Skeletal muscle tissue (tissue), 4 donors: ENCODE measurements around the gene TPT1. TPM values are rescaled to one million over a fixed set of nuclear protein-coding genes. Genes with fewer than 3 reads are reported as not detected.
A peak's percentile ranks its signal among the peaks of the same experiment; 100 is the strongest.

ENCODE experiments used
- H3K27ac ChIP-seq: one replicate; pipeline ENCODE4 v1.7.0; 2013; ENCODE audit warnings: mild to moderate bottlenecking, low read depth, low read length, inconsistent platforms
- H3K27me3 ChIP-seq, 3 donors: one replicate each; pipeline ENCODE4 v1.7.0; 2013; ENCODE audit warnings: low read length in 3 of 3; ENCODE audit not compliant: control insufficient read depth in 3 of 3, insufficient read depth in 3 of 3
- H3K36me3 ChIP-seq, 3 donors: one replicate each; pipeline ENCODE4 v1.7.0; 2013; ENCODE audit warnings: low read length in 3 of 3; ENCODE audit not compliant: control insufficient read depth in 3 of 3, insufficient read depth in 3 of 3
- H3K4me1 ChIP-seq, 3 donors: one replicate each; pipeline ENCODE4 v1.7.0; 2013; ENCODE audit warnings: low read length in 3 of 3, mild to moderate bottlenecking in 3 of 3; ENCODE audit not compliant: control insufficient read depth in 3 of 3, insufficient read depth in 3 of 3
- H3K4me3 ChIP-seq, 3 donors: one replicate each; pipeline ENCODE4 v1.7.0; 2013; ENCODE audit warnings: low read length in 3 of 3
- H3K9ac ChIP-seq, 3 donors: one replicate each; pipeline ENCODE4 v1.7.0; 2013; ENCODE audit warnings: low read length in 3 of 3, mild to moderate bottlenecking in 3 of 3, moderate library complexity in 2 of 3, low read depth in 1 of 3
- H3K9me3 ChIP-seq, 3 donors: one replicate each; pipeline ENCODE4 v1.7.0; 2013; ENCODE audit warnings: low read length in 3 of 3; ENCODE audit not compliant: control insufficient read depth in 3 of 3
- total RNA-seq: library from RNA; depleted of rRNA; stranded (reverse); fragments of >200 nt; gene quantifications from one replicate; pipeline ENCODE4 v1.2.3, GENCODE V29; 2014
- donor health status: Osteomylitis.

Gene TPT1
- total RNA-seq, 1 donor from 2014 or later, result 4,283 TPM

GRCh38 chr13:45337395-45337794 lies 3.6 kb downstream of the TPT1 start:
- H3K4me1 ChIP-seq, result peaks cover 64 to 79% (median 68%) of the 10 kb centered on the region in 3 donors
- no peak overlapping the region for H3K4me3 ChIP-seq
- peaks cover 50 to 57% (median 52%) of the 10 kb centered on the region in 3 donors for H3K36me3 ChIP-seq
- H3K9ac ChIP-seq, result no peak overlapping the region
- H3K9me3 ChIP-seq, result no peaks in the 10 kb centered on the region
- no peaks in the 10 kb centered on the region for H3K27me3 ChIP-seq
- H3K27ac ChIP-seq, result no peak overlapping the region

- Histone ChIP-seq H3K27me3 (no peaks in the 10 kb centered on the region), H3K9me3 (no peaks in the 10 kb centered on the region), H3K4me1 (peaks cover 63 to 74% (median 65%) of the 10 kb centered on the region in 3 donors), H3K36me3 (peaks cover 50 to 57% (median 52%) of the 10 kb centered on the region in 3 donors), H3K9ac (peak overlapping the region in 2 of 3 donors; percentile 12 to 40), H3K4me3 (no peak overlapping the region), H3K27ac (peak overlapping the region; percentile 4)
These were observed 4.8 kb downstream of the TPT1 start for GRCh38 chr13:45336025-45336800.

GRCh38 chr13:45335397-45336024 lies 5.5 kb downstream of the TPT1 start:
- H3K9me3 ChIP-seq, result no peaks in the 10 kb centered on the region
- peaks cover 49 to 57% (median 50%) of the 10 kb centered on the region in 3 donors for H3K36me3 ChIP-seq
- H3K9ac ChIP-seq, result peak overlapping the region in 1 of 3 donors; percentile 40
- H3K27ac ChIP-seq, result peak overlapping the region; percentile 4
- no peak overlapping the region for H3K4me3 ChIP-seq
- peaks cover 65 to 78% (median 65%) of the 10 kb centered on the region in 3 donors for H3K4me1 ChIP-seq
- H3K27me3 ChIP-seq, result no peaks in the 10 kb centered on the region

GRCh38 chr13:45333977-45334922 lies 6.7 kb downstream of the TPT1 start:
- Histone ChIP-seq H3K36me3 (peaks cover 43 to 47% (median 43%) of the 10 kb centered on the region in 3 donors), H3K9ac (no peak overlapping the region), H3K4me3 (no peak overlapping the region), H3K9me3 (no peaks in the 10 kb centered on the region), H3K27ac (peak overlapping the region; percentile 4), H3K4me1 (peaks cover 58 to 72% (median 59%) of the 10 kb centered on the region in 3 donors), H3K27me3 (no peaks in the 10 kb centered on the region)

- H3K9me3 ChIP-seq, result no peaks in the 10 kb centered on the region
- no peak overlapping the region for H3K27ac ChIP-seq
- H3K9ac ChIP-seq, result no peak overlapping the region
- H3K27me3 ChIP-seq, result no peaks in the 10 kb centered on the region
- H3K4me3 ChIP-seq, result no peak overlapping the region
- peaks cover 35 to 38% (median 36%) of the 10 kb centered on the region in 3 donors for H3K36me3 ChIP-seq
- H3K4me1 ChIP-seq, result peaks cover 50 to 71% (median 53%) of the 10 kb centered on the region in 3 donors
These were observed 7.6 kb downstream of the TPT1 start for GRCh38 chr13:45333251-45333976.

GRCh38 chr13:45332831-45333219 lies 8.2 kb downstream of the TPT1 start:
- Histone ChIP-seq H3K4me3 (no peak overlapping the region), H3K27ac (peak overlapping the region; percentile 41), H3K4me1 (peaks cover 44 to 65% (median 48%) of the 10 kb centered on the region in 3 donors), H3K9me3 (no peaks in the 10 kb centered on the region), H3K36me3 (peaks cover 29 to 32% (median 30%) of the 10 kb centered on the region in 3 donors), H3K9ac (no peak overlapping the region), H3K27me3 (no peaks in the 10 kb centered on the region)

- Histone ChIP-seq H3K4me3 (no peak overlapping the region), H3K36me3 (peaks cover 23 to 26% (median 24%) of the 10 kb centered on the region in 3 donors), H3K27ac (peak overlapping the region; percentile 41), H3K9ac (no peak overlapping the region), H3K4me1 (peaks cover 38 to 59% (median 47%) of the 10 kb centered on the region in 3 donors), H3K9me3 (no peaks in the 10 kb centered on the region), H3K27me3 (no peaks in the 10 kb centered on the region)
These were observed 8.8 kb downstream of the TPT1 start for GRCh38 chr13:45332036-45332830.

GRCh38 chr13:45331692-45332035 lies 9.3 kb downstream of the TPT1 start:
- H3K36me3 ChIP-seq, result peaks cover 17 to 21% (median 20%) of the 10 kb centered on the region in 3 donors
- H3K27me3 ChIP-seq, result no peaks in the 10 kb centered on the region
- H3K9me3 ChIP-seq, result no peaks in the 10 kb centered on the region
- no peak overlapping the region for H3K4me3 ChIP-seq
- peak overlapping the region; percentile 41 for H3K27ac ChIP-seq
- H3K9ac ChIP-seq, result no peak overlapping the region
- H3K4me1 ChIP-seq, result peaks cover 35 to 53% (median 44%) of the 10 kb centered on the region in 3 donors
